SU-DHL-6 (cell line): ENCODE data around the gene C1S.

ENCODE experiments used
- EZH2phosphoT487 ChIP-seq: fragments of 200-600 bp; sonication (generic), shearing (Covaris generic); conservative IDR thresholded peaks from 2 replicates; pipeline ENCODE4 v1.6.1; 2018; ENCODE audit warnings: mild to moderate bottlenecking, antibody characterized with exemption, low read length, moderate library complexity, mixed read lengths
- TF ChIP-seq, protein P1 (sequence below): fragments of 200-600 bp; sonication (generic); IDR thresholded peaks from one replicate; pipeline ENCODE4 v1.5.1; 2017; ENCODE audit warnings: antibody characterized with exemption, mild to moderate bottlenecking, low read length, moderate library complexity; ENCODE audit not compliant: insufficient read depth, poor library complexity, severe bottlenecking

DNA sequence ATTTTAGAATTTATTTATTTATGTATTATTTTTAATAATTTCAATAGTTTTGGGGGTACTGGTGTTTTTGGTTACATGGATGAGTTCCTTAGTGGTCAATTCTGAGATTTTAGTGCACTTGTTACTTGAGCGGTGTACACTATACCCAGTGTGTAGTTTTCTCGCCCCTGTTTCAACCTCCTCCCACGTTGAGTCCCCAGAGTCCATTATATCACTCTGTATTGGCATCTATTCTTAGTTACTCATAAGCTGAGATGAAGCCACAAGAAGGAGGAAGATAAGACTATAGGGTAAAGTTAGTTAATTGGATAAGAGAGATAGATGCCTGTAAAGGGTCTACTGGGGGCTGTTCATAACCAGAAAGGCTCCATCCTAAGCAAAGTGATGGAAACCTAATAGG is 4.0 kb downstream of the C1S start:
- TF ChIP-seq, protein P1, sequence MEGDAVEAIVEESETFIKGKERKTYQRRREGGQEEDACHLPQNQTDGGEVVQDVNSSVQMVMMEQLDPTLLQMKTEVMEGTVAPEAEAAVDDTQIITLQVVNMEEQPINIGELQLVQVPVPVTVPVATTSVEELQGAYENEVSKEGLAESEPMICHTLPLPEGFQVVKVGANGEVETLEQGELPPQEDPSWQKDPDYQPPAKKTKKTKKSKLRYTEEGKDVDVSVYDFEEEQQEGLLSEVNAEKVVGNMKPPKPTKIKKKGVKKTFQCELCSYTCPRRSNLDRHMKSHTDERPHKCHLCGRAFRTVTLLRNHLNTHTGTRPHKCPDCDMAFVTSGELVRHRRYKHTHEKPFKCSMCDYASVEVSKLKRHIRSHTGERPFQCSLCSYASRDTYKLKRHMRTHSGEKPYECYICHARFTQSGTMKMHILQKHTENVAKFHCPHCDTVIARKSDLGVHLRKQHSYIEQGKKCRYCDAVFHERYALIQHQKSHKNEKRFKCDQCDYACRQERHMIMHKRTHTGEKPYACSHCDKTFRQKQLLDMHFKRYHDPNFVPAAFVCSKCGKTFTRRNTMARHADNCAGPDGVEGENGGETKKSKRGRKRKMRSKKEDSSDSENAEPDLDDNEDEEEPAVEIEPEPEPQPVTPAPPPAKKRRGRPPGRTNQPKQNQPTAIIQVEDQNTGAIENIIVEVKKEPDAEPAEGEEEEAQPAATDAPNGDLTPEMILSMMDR = no peak
- TF ChIP-seq EZH2phosphoT487 = no peak
